Keratinocyte (primary cell): ENCODE results near the gene SMARCD3. TPM values are rescaled to one million over a fixed set of nuclear protein-coding genes. Genes with fewer than 3 reads are reported as not detected.

ENCODE experiments used
- DNase-seq: peaks from one replicate; pipeline ENCODE4 v3.0.0-alpha.2; 2011; ENCODE audit warnings: low read depth, missing footprints, low spot score
- FAIRE-seq: peaks from 2 replicates; lab custom pipeline; 2011; peaks lifted over from hg19 to GRCh38; lab: Jason Lieb, UNC
- H2AFZ ChIP-seq: 2 replicates; pipeline ENCODE4 v1.6.0; 2012; ENCODE audit warnings: low read length, control low read depth, inconsistent platforms; ENCODE audit not compliant: control insufficient read depth
- H3K27ac ChIP-seq: 2 replicates; pipeline ENCODE4 v1.5.1; 2011; ENCODE audit warnings: low read length; ENCODE audit not compliant: control insufficient read depth, insufficient read depth
- H3K27me3 ChIP-seq: 3 replicates; pipeline ENCODE4 v1.6.0; 2011; ENCODE audit warnings: low read length; ENCODE audit not compliant: control insufficient read depth, insufficient read depth; ENCODE audit errors: extremely low read depth
- H3K36me3 ChIP-seq, 2 experiments: 2 replicates in 1 of 2; 3 replicates in 1 of 2; pipeline ENCODE4 v1.5.1; 2011; ENCODE audit warnings: low read length in 2 of 2, mild to moderate bottlenecking in 1 of 2; ENCODE audit not compliant: control insufficient read depth in 2 of 2, insufficient read depth in 2 of 2; ENCODE audit errors: extremely low read depth in 1 of 2
- H3K4me1 ChIP-seq: 3 replicates; pipeline ENCODE4 v1.5.1; 2011; ENCODE audit warnings: low read length; ENCODE audit not compliant: control insufficient read depth, insufficient read depth; ENCODE audit errors: extremely low read depth
- H3K4me2 ChIP-seq: 3 replicates; pipeline ENCODE4 v1.6.0; 2011; ENCODE audit warnings: low read depth, low read length; ENCODE audit not compliant: control insufficient read depth, insufficient read depth; ENCODE audit errors: extremely low read depth
- H3K4me3 ChIP-seq, 3 experiments: fragments of 200-600 bp in 1 of 3; sonication (generic) in 1 of 3; 2 replicates in 2 of 3; 3 replicates in 1 of 3; pipeline ENCODE4 v1.5.1; 2011 to 2016; ENCODE audit warnings: low read length in 3 of 3, mild to moderate bottlenecking in 3 of 3, control low read depth in 2 of 3, inconsistent platforms in 1 of 3, low read depth in 1 of 3, mixed read lengths in 1 of 3, mixed run types in 1 of 3, moderate library complexity in 1 of 3; ENCODE audit not compliant: control insufficient read depth in 2 of 3, insufficient read depth in 2 of 3; ENCODE audit errors: extremely low read depth in 1 of 3
- H3K79me2 ChIP-seq: 2 replicates; pipeline ENCODE4 v1.6.0; 2012; ENCODE audit warnings: low read length; ENCODE audit not compliant: control insufficient read depth, insufficient read depth
- H3K9ac ChIP-seq: 3 replicates; pipeline ENCODE4 v1.6.0; 2011; ENCODE audit warnings: low read length; ENCODE audit not compliant: control insufficient read depth, insufficient read depth; ENCODE audit errors: extremely low read depth
- H3K9me1 ChIP-seq: 3 replicates; pipeline ENCODE4 v1.6.0; 2011; ENCODE audit warnings: low read length; ENCODE audit not compliant: control insufficient read depth, insufficient read depth; ENCODE audit errors: extremely low read depth
- H3K9me3 ChIP-seq: 2 replicates; pipeline ENCODE4 v1.5.1; 2012; ENCODE audit warnings: low read depth, low read length; ENCODE audit not compliant: control insufficient read depth
- H4K20me1 ChIP-seq: 3 replicates; pipeline ENCODE4 v1.6.0; 2011; ENCODE audit warnings: low read length; ENCODE audit not compliant: control insufficient read depth, insufficient read depth; ENCODE audit errors: extremely low read depth
- CTCF ChIP-seq, 3 experiments: IDR thresholded peaks in 1 of 3; conservative IDR thresholded peaks in 1 of 3; optimal IDR thresholded peaks in 1 of 3; 2 replicates in 2 of 3; 3 replicates in 1 of 3; pipeline versions ENCODE3 to v1.5.1; 2011; ENCODE audit warnings: low read length in 3 of 3, mild to moderate bottlenecking in 3 of 3, moderate library complexity in 2 of 3, control low read depth in 1 of 3, inconsistent platforms in 1 of 3; ENCODE audit not compliant: insufficient read depth in 2 of 3; ENCODE audit errors: extremely low read depth in 1 of 3
- EZH2 ChIP-seq: IDR thresholded peaks from one replicate; pipeline ENCODE4 v1.6.1; 2012; ENCODE audit warnings: inconsistent platforms, mild to moderate bottlenecking, low read length, moderate library complexity
- dilution Hi-C: fragments of 300-500 bp; cut with MboI; formaldehyde crosslinking; loops from one replicate; pipeline ENCODE4 v1.7.0; 2020; ENCODE audit warnings: low sequenced_read_pairs; ENCODE audit not compliant: extremely low pct_ligation_motif_present
- polyA plus RNA-seq, 5 experiments: library from polyadenylated mRNA; depleted of rRNA in 3 of 5; stranded (reverse) in 3 of 5; stranded (forward) in 1 of 5; unstranded in 1 of 5; fragments of >200 nt; gene quantifications; 1 replicate in 1 of 5; 2 replicates in 3 of 5; 3 replicates in 1 of 5; pipeline versions ENCODE4 v1.2.1 to v1.2.3, GENCODE V29; 2011 to 2012; ENCODE audit warnings: missing spikeins in 2 of 5, low read depth in 1 of 5, low replicate concordance in 1 of 5

Gene SMARCD3
- polyA plus RNA-seq, 1 donor (not counting 4 experiments of a cell fraction or from before 2014, with no cell fraction given): 3.0 TPM

- no peaks in the 10 kb centered on the region for H4K20me1 ChIP-seq
- no peak overlapping the region for H3K9ac ChIP-seq
- no peaks in the 10 kb centered on the region for H3K9me1 ChIP-seq
- H2AFZ ChIP-seq: no peak overlapping the region
- H3K4me1 ChIP-seq: no peaks in the 10 kb centered on the region
- H3K36me3 ChIP-seq: no peaks in the 10 kb centered on the region
- TF ChIP-seq CTCF (optimal IDR thresholded peaks at IDR 0.05 in 1 of 3, IDR thresholded peaks at IDR 0.05 in 1 of 3, conservative IDR thresholded peaks at IDR 0.05 in 1 of 3; ENCODE audit: extremely low read depth in 1 of 3, insufficient read depth in 2 of 3, low read length in 3 of 3) (no peak), EZH2 (no peak)
- H3K4me3 ChIP-seq: no peak overlapping the region
- no peaks in the 10 kb centered on the region for H3K9me3 ChIP-seq
- DNase-seq (no peak), FAIRE-seq (no peak)
- peaks cover 44% of the 10 kb centered on the region for H3K27me3 ChIP-seq
- no peak overlapping the region for H3K4me2 ChIP-seq
- H3K79me2 ChIP-seq: no peaks in the 10 kb centered on the region
- dilution Hi-C loops: no loop called here
- H3K27ac ChIP-seq: no peak overlapping the region
Measured at GRCh38 chr7:151192002-151192539, 56.4 kb downstream of the SMARCD3 start.

- H3K9me1 ChIP-seq: no peaks in the 10 kb centered on the region
- H3K4me1 ChIP-seq: no peaks in the 10 kb centered on the region
- no peak overlapping the region for H3K9ac ChIP-seq
- no peaks in the 10 kb centered on the region for H4K20me1 ChIP-seq
- no peak overlapping the region for H3K4me3 ChIP-seq
- no peak overlapping the region for H3K4me2 ChIP-seq
- no peaks in the 10 kb centered on the region for H3K36me3 ChIP-seq
- peaks cover 38% of the 10 kb centered on the region for H3K27me3 ChIP-seq
- FAIRE-seq (no peak), DNase-seq (no peak)
- no peak overlapping the region for H2AFZ ChIP-seq
- no peaks in the 10 kb centered on the region for H3K9me3 ChIP-seq
- TF ChIP-seq EZH2 (no peak), CTCF (optimal IDR thresholded peaks at IDR 0.05 in 1 of 3, IDR thresholded peaks at IDR 0.05 in 1 of 3, conservative IDR thresholded peaks at IDR 0.05 in 1 of 3; ENCODE audit: extremely low read depth in 1 of 3, insufficient read depth in 2 of 3, low read length in 3 of 3) (no peak)
- dilution Hi-C loops: no loop called here
- H3K27ac ChIP-seq: no peak overlapping the region
- H3K79me2 ChIP-seq: no peaks in the 10 kb centered on the region
Measured at GRCh38 chr7:151191544-151191943, 57.0 kb downstream of the SMARCD3 start.
